ENCODE measurements around the gene CRTAC1.
"Not testable (repeated sequence)": the region's sequence is repeated elsewhere in the genome, so short reads cannot be mapped to it uniquely, and the experiment has no call there.

Gene CRTAC1

GRCh38 chr10:97842656-97843280 lies 187.7 kb downstream of the CRTAC1 start:
- DNase-seq (ENCODE audit: low read depth in 2 of 2) = no peak

DNA sequence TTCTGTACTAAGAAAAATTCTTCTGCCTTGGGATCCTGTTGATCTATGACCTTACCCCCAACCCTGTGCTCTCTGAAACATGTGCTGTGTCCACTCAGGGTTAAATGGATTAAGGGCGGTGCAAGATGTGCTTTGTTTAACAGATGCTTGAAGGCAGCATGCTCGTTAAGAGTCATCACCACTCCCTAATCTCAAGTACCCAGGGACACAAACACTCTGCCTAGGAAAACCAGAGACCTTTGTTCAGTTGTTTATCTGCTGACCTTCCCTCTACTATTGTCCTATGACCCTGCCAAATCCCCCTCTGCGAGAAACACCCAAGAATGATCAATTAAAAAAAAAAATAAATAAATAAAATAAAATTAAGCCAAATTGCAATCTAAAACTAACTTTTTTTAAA lies 188.3 kb downstream of the CRTAC1 start:
- DNase-seq (ENCODE audit: low read depth in 2 of 2) = not testable (repeated sequence)

DNA sequence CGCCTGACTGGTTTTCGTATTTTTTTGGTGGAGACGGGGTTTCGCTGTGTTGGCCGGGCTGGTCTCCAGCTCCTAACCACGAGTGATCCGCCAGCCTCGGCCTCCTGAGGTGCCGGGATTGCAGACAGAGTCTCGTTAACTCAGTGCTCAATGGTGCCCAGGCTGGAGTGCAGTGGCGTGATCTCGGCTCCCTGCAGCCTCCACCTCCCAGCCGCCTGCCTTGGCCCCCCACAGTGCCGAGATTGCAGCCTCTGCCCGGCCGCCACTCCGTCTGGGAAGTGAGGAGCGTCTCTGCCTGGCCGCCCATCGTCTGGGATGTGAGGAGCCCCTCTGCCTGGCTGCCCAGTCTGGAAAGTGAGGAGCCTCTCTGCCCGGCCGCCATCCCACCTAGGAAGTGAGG lies 189.3 kb downstream of the CRTAC1 start:
- not testable (repeated sequence) for DNase-seq (ENCODE audit: low read depth in 2 of 2)

GRCh38 chr10:97838091-97838490 lies 192.3 kb downstream of the CRTAC1 start:
- no peak for DNase-seq (ENCODE audit: low read depth in 2 of 2)

- DNase-seq (ENCODE audit: low read depth in 2 of 2) = no peak
Observed at GRCh38 chr10:97836446-97836845, 194.0 kb downstream of the CRTAC1 start.

DNA sequence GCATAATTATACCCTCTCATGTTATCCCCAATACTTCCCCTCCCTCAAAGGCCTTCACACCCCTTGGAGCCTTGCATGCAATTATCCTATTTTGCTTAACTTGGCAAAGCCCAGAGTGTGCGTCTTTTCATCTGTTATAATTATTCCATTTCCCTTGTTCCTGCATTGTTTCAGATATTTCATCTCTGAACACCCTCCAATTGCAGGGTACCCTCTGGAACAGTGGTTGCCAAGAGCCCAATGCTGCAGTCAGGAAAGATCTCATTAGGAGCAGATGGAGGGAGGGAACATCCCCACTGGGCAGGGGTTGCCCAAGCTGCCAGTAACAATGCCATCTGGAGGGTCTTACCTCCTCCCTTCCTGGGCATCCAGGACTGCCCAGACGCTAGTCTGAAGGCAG lies 199.2 kb downstream of the CRTAC1 start:
- DNase-seq (ENCODE audit: low read depth in 2 of 2) = no peak

DNA sequence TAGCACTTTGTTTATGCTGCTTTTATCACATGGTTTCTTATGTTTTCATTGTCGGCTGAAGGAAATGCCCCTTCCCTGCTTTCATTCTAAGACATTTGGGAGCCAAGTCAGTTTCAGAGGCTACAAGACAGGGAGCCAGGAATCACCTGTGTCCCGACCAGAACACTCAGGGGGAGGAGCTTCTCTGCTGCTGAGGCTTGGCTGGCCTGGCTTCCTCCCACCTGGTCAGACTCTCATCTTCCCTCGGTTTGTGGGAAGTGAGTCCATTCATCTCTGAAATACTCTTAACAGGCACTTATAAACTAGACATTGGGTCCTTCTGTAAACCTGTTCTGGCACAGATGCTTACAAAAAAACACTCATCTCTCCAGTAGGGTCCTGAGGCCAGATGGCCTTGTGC lies 200.4 kb downstream of the CRTAC1 start:
- DNase-seq (ENCODE audit: low read depth in 2 of 2) = no peak

- DNase-seq (ENCODE audit: low read depth in 2 of 2) = no peak
Observed at GRCh38 chr10:97828721-97829120, 201.7 kb downstream of the CRTAC1 start.

DNA sequence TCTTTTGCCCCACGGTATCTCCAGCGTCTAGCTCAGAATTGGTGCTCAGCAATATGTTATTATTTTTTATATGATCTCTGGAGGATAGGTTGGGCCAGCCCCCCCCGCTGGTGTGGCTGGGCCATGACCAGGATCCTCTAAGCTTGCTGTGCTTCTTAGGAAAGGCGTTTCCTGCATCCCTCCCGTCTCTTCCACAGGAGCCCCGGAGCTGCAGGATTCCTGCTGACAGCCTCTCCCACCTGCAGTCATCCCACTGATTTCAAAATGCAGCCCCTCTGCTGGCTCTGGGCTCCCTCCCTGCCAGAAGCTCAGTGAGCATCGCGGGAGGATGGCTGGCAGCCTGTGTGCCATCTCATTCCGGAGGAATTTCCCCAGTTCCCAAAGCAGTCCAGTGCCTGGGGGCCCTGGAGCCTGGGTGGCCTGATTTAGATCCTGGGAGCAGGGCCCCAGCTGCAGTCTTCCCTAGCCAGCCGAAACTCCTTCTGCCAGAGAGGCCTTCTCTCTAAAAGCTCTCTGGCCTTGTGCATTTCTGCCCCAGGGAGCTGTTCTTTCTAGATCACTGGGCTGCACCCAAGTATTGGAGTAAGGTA lies 202.6 kb downstream of the CRTAC1 start:
- no peak for DNase-seq (ENCODE audit: low read depth in 2 of 2)

DNA sequence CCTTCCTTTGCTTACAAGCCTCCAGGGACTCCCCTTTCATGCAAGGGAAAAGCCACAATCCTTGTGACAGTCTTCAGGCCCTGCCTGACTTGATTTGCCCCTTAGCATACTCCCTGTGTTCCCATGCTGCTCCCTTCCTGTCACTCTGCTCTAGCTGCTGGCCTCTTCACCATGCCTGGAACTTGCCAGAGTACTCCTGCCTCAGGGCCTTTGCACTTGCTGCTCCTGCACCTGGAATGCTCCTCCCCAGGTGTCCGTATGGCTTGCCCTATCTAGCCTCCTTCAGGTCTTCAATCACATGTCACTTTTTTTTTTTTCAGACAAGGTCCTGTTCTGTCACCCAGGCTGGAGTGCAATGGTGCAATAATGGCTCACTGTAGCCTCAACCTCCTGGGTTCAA lies 203.5 kb downstream of the CRTAC1 start:
- DNase-seq (ENCODE audit: low read depth in 2 of 2) = no peak

GRCh38 chr10:97825020-97825760 lies 205.2 kb downstream of the CRTAC1 start:
- no peak for DNase-seq (ENCODE audit: low read depth in 2 of 2)

DNA sequence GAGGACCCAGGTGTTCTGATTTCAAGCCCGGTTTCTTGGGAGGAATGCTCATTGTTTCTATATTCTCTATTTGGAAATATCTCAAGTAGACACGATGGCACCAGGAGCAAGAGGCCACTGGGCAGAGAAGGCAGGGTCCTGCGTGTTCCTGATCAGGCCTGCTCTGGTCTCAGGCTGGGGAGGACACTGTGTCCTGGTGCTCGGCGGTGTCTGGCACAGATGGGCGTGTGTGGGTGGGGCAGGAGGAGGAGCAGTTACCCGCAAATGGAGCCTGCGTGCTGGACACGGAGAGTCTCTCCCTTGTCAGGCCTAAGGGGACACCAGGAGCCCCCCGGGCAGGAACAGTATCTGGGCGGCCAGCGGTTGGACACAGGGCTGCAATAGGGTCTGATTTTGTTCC lies 206.7 kb downstream of the CRTAC1 start:
- no peak for DNase-seq (ENCODE audit: low read depth in 2 of 2)

- no peak for DNase-seq (ENCODE audit: low read depth in 2 of 2)
Observed at GRCh38 chr10:97822261-97822687, 208.1 kb downstream of the CRTAC1 start.

- no peak for DNase-seq (ENCODE audit: low read depth in 2 of 2)
Observed at GRCh38 chr10:97821308-97822038, 208.9 kb downstream of the CRTAC1 start.

- no peak for DNase-seq (ENCODE audit: low read depth in 2 of 2)
Observed at GRCh38 chr10:97820096-97820704, 210.2 kb downstream of the CRTAC1 start.

- no peak for DNase-seq (ENCODE audit: low read depth in 2 of 2)
Observed at GRCh38 chr10:97818572-97818971, 211.8 kb downstream of the CRTAC1 start.

- DNase-seq (ENCODE audit: low read depth in 2 of 2) = no peak
Observed at GRCh38 chr10:97816609-97817008, 213.8 kb downstream of the CRTAC1 start.
